GM21515 (cell line): ENCODE results near the gene TMEM217.
A peak's percentile ranks its signal among the peaks of the same experiment; 100 is the strongest.
"Not testable (repeated sequence)": the region's sequence is repeated elsewhere in the genome, so short reads cannot be mapped to it uniquely, and the experiment has no call there.

Source experiments
- ATAC-seq: cut with Tn5 transposase; IDR thresholded peaks from one replicate; pipeline ENCODE4 v1.9.1; 2021; ENCODE audit not compliant: unreplicated experiment

Gene TMEM217

GRCh38 chr6:37257634-37258404 is at the start of gene TMEM217, which contains the start of gene TBC1D22B:
Gene TMEM217 (minus strand): TSS chr6:37258144. CDS start chr6:37219030, 39,114 bp downstream.
Gene TBC1D22B (plus strand): TSS chr6:37257772. CDS start chr6:37257918, 146 bp downstream.
- peak; percentile 93 for ATAC-seq

- not testable (repeated sequence) for ATAC-seq
Measured at GRCh38 chr6:37307484-37307883, 49.5 kb upstream of the TMEM217 start.

- ATAC-seq: no peak
Measured at GRCh38 chr6:37306624-37307222, 48.8 kb upstream of the TMEM217 start.

GRCh38 chr6:37305841-37306425 is 48.0 kb upstream of the TMEM217 start:
- no peak for ATAC-seq

- ATAC-seq: no peak
Measured at GRCh38 chr6:37304766-37305165, 46.8 kb upstream of the TMEM217 start.

GRCh38 chr6:37303891-37304503 is 46.1 kb upstream of the TMEM217 start:
- ATAC-seq: no peak

GRCh38 chr6:37303091-37303660 is 45.2 kb upstream of the TMEM217 start:
- ATAC-seq: no peak

- ATAC-seq: no peak
Measured at GRCh38 chr6:37302086-37302686, 44.2 kb upstream of the TMEM217 start.

GRCh38 chr6:37299990-37300389 is 42.0 kb upstream of the TMEM217 start:
- no peak for ATAC-seq

- ATAC-seq: no peak
Measured at GRCh38 chr6:37298958-37299357, 41.0 kb upstream of the TMEM217 start.

GRCh38 chr6:37297637-37298036 is 39.7 kb upstream of the TMEM217 start:
- ATAC-seq: not testable (repeated sequence)

GRCh38 chr6:37293426-37293825 is 35.5 kb upstream of the TMEM217 start:
- ATAC-seq: no peak

- ATAC-seq: no peak
Measured at GRCh38 chr6:37289931-37290330, 32.0 kb upstream of the TMEM217 start.

GRCh38 chr6:37288247-37288646 is 30.3 kb upstream of the TMEM217 start:
- no peak for ATAC-seq

GRCh38 chr6:37287519-37288157 is 29.7 kb upstream of the TMEM217 start:
- ATAC-seq: no peak

GRCh38 chr6:37285861-37286311 is 27.9 kb upstream of the TMEM217 start:
- no peak for ATAC-seq

- no peak for ATAC-seq
Measured at GRCh38 chr6:37284781-37285180, 26.8 kb upstream of the TMEM217 start.

GRCh38 chr6:37283671-37284151 is 25.8 kb upstream of the TMEM217 start:
- ATAC-seq: no peak

GRCh38 chr6:37283268-37283667 is 25.3 kb upstream of the TMEM217 start:
- no peak for ATAC-seq

- ATAC-seq: no peak
Measured at GRCh38 chr6:37282371-37282770, 24.4 kb upstream of the TMEM217 start.
